Astrocyte of the cerebellum (primary cell): ENCODE results near the gene NDRG4.

Experiments used
- DNase-seq: peaks from one replicate; pipeline ENCODE4 v3.0.0-alpha.2; 2011; ENCODE audit warnings: low read depth
- H3K4me3 ChIP-seq: 2 replicates; pipeline ENCODE4 v1.5.1; 2011; ENCODE audit warnings: mild to moderate bottlenecking, low read depth, low read length, moderate library complexity
- in situ Hi-C: cut with HindIII; loops from 2 replicates; pipeline ENCODE4 v1.10.0; 2017; ENCODE audit warnings: low sequenced_read_pairs
- TF ChIP-seq, protein P1 (sequence below): IDR thresholded peaks from 2 replicates; pipeline ENCODE4 v1.5.1; 2012; ENCODE audit warnings: low read length, low read depth, moderate library complexity, mild to moderate bottlenecking; ENCODE audit errors: missing control alignments

The NDRG4 gene

DNA sequence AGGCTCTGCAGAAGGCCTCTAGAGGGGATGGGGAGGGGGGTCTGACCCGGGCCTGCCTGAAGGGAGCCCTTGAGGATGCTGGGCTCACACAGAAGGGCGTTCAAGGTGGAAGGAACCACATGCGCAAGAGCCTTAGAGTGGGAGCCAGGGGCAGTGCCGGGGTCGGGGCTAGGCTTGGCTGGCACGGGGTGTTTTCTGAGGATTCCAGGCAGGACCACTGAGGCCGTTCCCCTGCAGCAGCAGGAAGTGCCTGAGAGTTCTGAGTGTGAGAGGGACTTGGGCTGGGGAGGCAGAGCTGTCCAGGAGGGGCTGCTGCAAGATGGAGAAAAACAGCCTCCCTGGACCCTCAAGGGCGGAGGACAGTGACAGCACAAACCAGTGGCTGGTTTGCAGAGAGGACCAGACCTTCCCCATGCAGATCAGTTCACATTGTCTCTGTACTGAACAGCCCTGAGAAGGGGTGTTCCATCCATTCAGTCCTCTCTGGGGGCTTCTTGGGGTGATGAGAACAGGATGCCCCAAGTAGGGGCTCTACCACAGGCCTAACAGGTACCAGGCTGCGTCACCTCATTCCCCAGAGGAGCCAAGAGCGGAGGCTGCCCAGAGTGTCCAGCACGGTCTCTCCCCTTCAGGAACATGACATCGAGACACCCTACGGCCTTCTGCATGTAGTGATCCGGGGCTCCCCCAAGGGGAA is 3.4 kb downstream of the NDRG4 start:
- no peak overlapping the region for H3K4me3 ChIP-seq
- TF ChIP-seq, protein P1, sequence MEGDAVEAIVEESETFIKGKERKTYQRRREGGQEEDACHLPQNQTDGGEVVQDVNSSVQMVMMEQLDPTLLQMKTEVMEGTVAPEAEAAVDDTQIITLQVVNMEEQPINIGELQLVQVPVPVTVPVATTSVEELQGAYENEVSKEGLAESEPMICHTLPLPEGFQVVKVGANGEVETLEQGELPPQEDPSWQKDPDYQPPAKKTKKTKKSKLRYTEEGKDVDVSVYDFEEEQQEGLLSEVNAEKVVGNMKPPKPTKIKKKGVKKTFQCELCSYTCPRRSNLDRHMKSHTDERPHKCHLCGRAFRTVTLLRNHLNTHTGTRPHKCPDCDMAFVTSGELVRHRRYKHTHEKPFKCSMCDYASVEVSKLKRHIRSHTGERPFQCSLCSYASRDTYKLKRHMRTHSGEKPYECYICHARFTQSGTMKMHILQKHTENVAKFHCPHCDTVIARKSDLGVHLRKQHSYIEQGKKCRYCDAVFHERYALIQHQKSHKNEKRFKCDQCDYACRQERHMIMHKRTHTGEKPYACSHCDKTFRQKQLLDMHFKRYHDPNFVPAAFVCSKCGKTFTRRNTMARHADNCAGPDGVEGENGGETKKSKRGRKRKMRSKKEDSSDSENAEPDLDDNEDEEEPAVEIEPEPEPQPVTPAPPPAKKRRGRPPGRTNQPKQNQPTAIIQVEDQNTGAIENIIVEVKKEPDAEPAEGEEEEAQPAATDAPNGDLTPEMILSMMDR, result no peak
- DNase-seq, result no peak
- in situ Hi-C loops, result no loop called here

DNA sequence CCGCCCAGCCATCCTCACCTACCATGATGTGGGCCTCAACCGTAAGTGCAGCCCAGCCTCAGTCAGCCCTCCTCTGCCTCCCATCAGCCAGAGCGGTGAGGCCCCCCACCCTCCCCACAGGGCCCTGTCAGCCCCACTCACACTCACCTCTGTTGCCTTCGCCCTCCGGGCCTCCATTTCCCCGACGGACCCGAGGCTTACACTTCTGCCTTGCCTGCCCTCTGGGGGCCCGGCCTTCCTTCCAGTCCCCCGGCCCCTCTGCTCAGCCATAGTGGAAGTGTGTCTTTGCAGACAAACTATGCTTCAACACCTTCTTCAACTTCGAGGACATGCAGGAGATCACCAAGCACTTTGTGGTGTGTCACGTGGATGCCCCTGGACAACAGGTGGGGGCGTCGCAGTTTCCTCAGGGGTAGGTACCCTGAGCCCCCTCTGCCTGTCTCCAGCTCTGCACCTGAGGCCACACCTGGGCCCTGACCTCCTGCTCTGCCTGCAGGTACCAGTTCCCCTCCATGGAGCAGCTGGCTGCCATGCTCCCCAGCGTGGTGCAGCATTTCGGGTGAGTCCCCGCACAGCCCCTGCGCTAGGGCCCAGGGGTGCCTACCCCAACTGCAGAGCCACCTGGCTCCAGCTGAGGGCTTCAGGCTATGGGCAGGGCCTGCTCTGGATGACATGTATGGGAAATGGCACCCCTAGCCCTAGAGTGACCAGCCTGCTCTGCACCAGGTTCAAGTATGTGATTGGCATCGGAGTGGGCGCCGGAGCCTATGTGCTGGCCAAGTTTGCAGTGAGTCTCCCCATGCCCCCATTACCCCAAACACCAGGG is 4.1 kb downstream of the NDRG4 start:
- TF ChIP-seq, protein P1, result no peak
- no peak for DNase-seq
- in situ Hi-C loops, result no loop called here
- H3K4me3 ChIP-seq, result no peak overlapping the region

DNA sequence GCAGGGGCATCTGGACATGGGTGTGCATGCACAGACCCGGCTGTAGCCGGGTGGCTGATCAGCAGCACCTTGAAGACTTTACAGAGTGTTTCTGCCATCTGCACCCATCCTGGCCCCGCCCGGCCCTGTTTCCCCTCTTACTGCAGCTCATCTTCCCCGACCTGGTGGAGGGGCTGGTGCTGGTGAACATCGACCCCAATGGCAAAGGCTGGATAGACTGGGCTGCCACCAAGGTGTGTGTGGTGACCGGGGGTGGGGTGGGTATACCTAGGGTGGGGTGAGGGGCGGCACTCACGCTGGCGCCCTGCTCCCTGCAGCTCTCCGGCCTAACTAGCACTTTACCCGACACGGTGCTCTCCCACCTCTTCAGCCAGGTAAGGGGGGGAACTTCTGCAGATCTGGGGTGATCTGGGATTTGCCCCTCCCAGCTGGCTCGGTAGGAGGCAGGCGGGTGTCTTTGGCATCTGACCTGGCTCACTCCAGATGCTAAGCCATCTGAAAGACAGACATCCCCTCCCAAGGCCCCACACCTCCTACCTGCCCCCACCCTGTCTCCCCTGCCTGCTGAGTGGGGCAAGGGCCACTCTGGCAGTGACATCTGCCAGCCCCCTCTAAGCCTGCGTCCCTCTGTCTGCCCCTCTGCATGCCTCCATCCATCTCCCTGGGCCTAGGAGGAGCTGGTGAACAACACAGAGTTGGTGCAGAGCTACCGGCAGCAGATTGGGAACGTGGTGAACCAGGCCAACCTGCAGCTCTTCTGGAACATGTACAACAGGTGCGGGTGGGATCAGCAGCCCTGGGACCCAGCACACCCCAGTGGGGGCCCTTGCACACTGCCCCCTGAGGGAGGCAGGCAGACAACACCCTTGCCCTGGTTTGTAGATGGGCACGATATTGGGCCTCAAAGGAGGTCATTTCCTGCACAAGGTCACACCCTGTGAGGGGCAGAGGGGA is 6.6 kb downstream of the NDRG4 start:
- TF ChIP-seq, protein P1, result no peak
- no peak overlapping the region for H3K4me3 ChIP-seq
- in situ Hi-C loops, result no loop called here
- DNase-seq, result no peak

DNA sequence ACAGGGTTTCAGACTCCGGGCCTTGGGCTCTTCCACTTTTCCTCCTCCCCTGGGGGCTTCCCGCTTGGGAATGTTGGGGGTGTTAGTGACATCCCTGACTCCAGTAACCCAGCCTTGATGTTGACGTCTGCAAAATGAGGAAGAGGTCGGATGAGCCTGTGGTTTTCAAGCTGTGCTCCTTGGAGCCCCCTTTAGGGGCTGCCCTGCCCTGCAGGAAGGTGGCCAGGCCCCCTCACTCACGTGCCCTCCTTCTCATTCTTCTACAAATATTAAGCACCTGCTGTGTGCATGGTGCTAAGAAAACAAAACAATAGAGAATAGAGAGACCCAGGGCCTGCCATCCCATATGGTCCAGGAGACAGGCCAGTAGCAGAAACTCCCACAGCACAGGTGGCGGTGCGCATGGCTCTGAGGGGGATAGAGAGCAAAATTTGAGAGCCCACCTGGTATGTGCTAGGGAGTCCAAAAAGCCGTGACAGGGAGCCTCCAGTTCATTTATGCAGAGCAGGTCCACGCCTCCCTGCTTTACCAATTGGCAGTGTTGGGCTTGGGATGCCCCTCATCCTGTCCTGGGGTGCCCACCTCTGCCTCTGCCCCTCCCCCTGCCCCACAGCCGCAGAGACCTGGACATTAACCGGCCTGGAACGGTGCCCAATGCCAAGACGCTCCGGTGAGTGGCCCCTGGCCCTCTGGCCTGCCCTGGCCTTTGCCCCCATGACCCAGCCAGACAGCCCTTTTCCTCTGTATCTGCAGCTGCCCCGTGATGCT is 7.4 kb downstream of the NDRG4 start:
- DNase-seq, result no peak
- no peak overlapping the region for H3K4me3 ChIP-seq
- TF ChIP-seq, protein P1, result no peak
- in situ Hi-C loops, result no loop called here

DNA sequence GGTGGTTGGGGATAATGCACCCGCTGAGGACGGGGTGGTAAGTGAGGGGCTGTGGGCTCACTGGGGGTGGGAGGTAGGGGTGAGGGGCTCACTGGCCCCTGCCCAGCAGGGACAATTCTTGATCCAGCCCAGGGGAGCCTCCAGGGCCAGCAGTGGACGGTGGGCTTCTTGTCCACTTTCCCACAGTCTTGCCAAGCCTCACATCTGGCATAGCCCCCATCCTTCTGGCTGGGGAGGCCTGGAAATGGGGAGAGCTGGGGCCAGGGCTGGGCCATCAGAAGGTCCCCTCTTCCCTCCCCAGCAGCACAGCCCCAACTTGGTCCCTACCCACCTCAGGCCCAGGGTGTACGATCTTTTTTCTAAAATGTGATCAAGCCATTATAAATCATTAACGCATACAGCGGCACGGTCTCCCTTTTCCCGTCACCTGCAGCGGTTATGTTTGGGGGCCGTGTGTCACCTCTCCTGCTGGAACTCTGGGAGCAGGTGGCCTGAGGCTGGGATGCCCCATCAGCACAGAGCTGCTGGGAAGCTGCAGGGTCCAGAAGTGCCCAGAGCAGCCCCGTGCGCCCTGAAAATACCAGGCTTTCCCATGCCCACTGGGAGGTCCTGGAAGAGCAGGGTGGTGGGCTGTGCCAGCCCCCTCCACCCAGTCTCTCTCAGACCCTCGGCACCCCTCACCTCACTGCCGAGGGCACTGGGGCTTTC is 8.2 kb downstream of the NDRG4 start:
- in situ Hi-C loops, result no loop called here
- no peak overlapping the region for H3K4me3 ChIP-seq
- no peak for DNase-seq
- TF ChIP-seq, protein P1, result no peak
